GM13976 (cell line): ENCODE data around the gene CC2D1A.

Experiments
- DNase-seq: peaks from one replicate; pipeline ENCODE4 v3.0.0; 2012; ENCODE audit warnings: low spot score
- in situ Hi-C: fragments of 300-500 bp; cut with MboI; formaldehyde crosslinking; loops from one replicate; pipeline ENCODE4 v1.12.0; 2022; ENCODE audit warnings: low sequenced_read_pairs, mixed read lengths, inconsistent platforms; ENCODE audit not compliant: unreplicated experiment
- TF ChIP-seq, protein P1 (sequence below): IDR thresholded peaks from 2 replicates; pipeline ENCODE4 v1.5.1; 2012; ENCODE audit warnings: borderline replicate concordance, mild to moderate bottlenecking; ENCODE audit not compliant: insufficient read depth; ENCODE audit errors: extremely low read depth, missing control alignments, control extremely low read depth

The CC2D1A gene

DNA sequence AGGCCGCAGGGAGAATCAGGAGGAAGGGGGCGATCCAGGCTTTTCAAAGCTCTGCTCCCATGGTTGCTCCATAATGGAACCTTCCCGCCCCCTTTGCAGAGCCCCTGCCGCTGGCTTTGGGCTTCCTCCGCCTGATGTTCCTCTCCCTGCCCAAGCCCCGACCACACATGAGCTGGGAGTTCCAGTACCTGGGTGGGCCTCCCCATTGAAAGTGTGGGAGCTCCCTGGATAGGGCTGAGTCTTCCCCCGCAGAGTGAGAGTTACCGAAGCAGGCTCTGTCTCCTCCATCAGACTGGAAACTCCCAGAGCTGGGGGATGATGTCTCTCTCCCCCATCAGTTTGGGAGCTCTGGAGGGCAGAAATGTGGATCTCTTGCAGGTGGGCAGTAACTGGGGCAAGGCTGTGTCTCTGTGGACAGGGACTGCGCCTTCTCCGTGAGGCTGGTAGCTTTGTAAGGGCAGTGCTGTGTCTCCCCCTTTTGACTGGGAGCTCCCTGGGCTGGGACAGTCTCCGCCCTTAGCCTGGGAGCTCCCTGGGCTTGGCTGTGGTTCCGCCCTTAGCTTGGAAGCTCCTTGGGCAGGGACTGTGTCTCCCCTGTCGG, 47.0 kb downstream of the CC2D1A start:
- DNase-seq = no peak
- TF ChIP-seq, protein P1, sequence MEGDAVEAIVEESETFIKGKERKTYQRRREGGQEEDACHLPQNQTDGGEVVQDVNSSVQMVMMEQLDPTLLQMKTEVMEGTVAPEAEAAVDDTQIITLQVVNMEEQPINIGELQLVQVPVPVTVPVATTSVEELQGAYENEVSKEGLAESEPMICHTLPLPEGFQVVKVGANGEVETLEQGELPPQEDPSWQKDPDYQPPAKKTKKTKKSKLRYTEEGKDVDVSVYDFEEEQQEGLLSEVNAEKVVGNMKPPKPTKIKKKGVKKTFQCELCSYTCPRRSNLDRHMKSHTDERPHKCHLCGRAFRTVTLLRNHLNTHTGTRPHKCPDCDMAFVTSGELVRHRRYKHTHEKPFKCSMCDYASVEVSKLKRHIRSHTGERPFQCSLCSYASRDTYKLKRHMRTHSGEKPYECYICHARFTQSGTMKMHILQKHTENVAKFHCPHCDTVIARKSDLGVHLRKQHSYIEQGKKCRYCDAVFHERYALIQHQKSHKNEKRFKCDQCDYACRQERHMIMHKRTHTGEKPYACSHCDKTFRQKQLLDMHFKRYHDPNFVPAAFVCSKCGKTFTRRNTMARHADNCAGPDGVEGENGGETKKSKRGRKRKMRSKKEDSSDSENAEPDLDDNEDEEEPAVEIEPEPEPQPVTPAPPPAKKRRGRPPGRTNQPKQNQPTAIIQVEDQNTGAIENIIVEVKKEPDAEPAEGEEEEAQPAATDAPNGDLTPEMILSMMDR = no peak
- in situ Hi-C loops = no loop called here

DNA sequence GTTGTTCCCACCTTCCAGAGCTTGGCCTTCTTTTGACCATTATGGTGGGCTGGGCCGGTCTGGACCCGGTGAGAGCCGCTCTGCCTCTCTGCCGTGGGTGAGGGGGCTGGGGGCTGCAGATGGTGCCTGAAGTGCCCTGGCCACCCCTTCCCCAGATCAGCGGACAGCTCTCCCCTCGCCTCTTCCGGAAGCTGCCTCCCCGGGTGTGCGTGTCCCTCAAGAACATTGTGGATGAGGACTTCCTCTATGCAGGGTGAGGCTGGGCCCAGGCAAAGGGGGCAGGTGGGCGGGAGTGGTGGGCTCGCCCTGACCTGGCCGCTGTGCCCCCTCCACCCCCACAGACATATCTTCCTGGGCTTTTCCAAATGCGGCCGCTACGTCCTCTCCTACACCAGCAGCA, 48.2 kb downstream of the CC2D1A start:
- TF ChIP-seq, protein P1 = no peak
- DNase-seq = no peak
- in situ Hi-C loops = no loop called here

GRCh38 chr19:13955662-13956364, 49.8 kb downstream of the CC2D1A start:
- DNase-seq = no peak
- TF ChIP-seq, protein P1 = no peak
- in situ Hi-C loops = no loop called here

DNA sequence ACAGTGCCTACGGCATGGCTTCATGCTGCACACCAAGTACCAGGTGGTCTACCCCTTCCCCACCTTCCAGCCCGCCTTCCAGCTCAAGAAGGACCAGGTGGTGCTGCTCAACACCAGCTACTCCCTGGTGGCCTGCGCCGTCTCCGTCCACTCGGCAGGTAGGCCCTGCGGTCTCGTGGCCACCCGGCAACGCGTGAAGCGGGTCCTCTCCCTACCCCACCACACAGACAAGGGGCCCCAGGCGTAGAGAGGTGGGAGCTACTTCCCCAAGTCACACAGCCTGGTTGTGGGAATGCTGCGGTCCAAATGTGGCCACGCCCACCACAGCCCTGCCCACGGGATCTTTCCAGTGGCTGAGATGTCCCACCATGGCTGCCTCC, 50.4 kb downstream of the CC2D1A start:
- no peak for DNase-seq
- in situ Hi-C loops = no loop called here
- TF ChIP-seq, protein P1 = no peak

- TF ChIP-seq, protein P1 = no peak
- in situ Hi-C loops = no loop called here
- DNase-seq = no peak
Observed at GRCh38 chr19:13957051-13957450, 51.0 kb downstream of the CC2D1A start.

GRCh38 chr19:13958043-13958442, 52.0 kb downstream of the CC2D1A start:
- TF ChIP-seq, protein P1 = no peak
- DNase-seq = no peak
- in situ Hi-C loops = no loop called here
